Upper lobe of left lung (tissue), 6 donors: ENCODE data around the gene ZNF836. TPM values are rescaled to one million over a fixed set of nuclear protein-coding genes. Genes with fewer than 3 reads are reported as not detected.
A peak's percentile ranks its signal among the peaks of the same experiment; 100 is the strongest.

Experiments
- ATAC-seq, 2 donors: fragments of 200-7000 bp; cut with Tn5 transposase; one replicate each; pipeline ENCODE4 v1.9.1; 2022; ENCODE audit warnings: mild to moderate bottlenecking in 2 of 2, moderate library complexity in 2 of 2; ENCODE audit not compliant: low FRiP score in 2 of 2
- DNase-seq, 2 donors: peaks; one replicate each; pipeline ENCODE4 v3.0.0-alpha.2; 2019 to 2020
- H3K27ac ChIP-seq, 4 donors: fragments of 200-600 bp; sonication (generic); one replicate each; pipeline ENCODE4 v1.5.1; 2016 to 2019
- H3K27me3 ChIP-seq, 4 donors: fragments of 200-600 bp; sonication (generic); one replicate each; pipeline ENCODE4 v1.5.1; 2017 to 2019
- H3K36me3 ChIP-seq, 4 donors: fragments of 200-600 bp; sonication (generic); one replicate each; pipeline ENCODE4 v1.5.1; 2016 to 2019
- H3K4me1 ChIP-seq, 4 donors: fragments of 200-600 bp; sonication (generic); one replicate each; pipeline ENCODE4 v1.5.1; 2018 to 2019
- H3K4me3 ChIP-seq, 4 donors: fragments of 200-600 bp; sonication (generic); one replicate each; pipeline ENCODE4 v1.5.1; 2017 to 2019; ENCODE audit warnings: mild to moderate bottlenecking in 2 of 4, moderate library complexity in 1 of 4
- H3K9me3 ChIP-seq, 4 donors: fragments of 200-600 bp; sonication (generic); one replicate each; pipeline ENCODE4 v1.5.1; 2018 to 2019
- EP300 ChIP-seq, 4 donors: sonication (generic); formaldehyde crosslinking; IDR thresholded peaks; one replicate each; pipeline ENCODE4 v1.5.1; 2017; ENCODE audit warnings: antibody characterized with exemption in 4 of 4, control low read depth in 2 of 4
- POLR2A ChIP-seq, 4 donors: fragments of 450-650 bp; IDR thresholded peaks; one replicate each; pipeline ENCODE4 v1.5.1; 2016 to 2017; ENCODE audit warnings: antibody characterized with exemption in 4 of 4, mild to moderate bottlenecking in 2 of 4
- POLR2AphosphoS5 ChIP-seq, 2 donors: sonication (generic); formaldehyde crosslinking; IDR thresholded peaks; one replicate each; pipeline ENCODE4 v1.5.1; 2017; ENCODE audit warnings: antibody characterized with exemption in 2 of 2
- WGBS, 2 donors: methylation state at CpG; one replicate each; pipeline ENCODE4 v1.1.5; 2017 to 2018; 5-methylcytosine and 5-hydroxymethylcytosine counted together
- total RNA-seq, 6 donors: library from RNA; depleted of rRNA in 4 of 6; stranded (reverse); fragments of >200 nt in 4 of 6; gene quantifications; one replicate each; pipeline versions ENCODE4 v1.1.0 to v1.2.1, GENCODE V29; 2016 to 2021
- TF ChIP-seq, protein P1 (sequence below), 6 experiments: fragments of 450-650 bp in 4 of 6; fragments of 200-600 bp in 2 of 6; sonication (generic) in 2 of 6; IDR thresholded peaks; one replicate each; pipeline ENCODE4 v1.5.1; 2016 to 2019; ENCODE audit warnings: antibody characterized with exemption in 6 of 6
- donor health status: DM: no; HTN: no; CAD: no; lungs with moderate emphysema.
- donor health status: DM: no; HTN: yes; CAD: no; lungs with severe emphysema.

ZNF836 gene
- total RNA-seq, 6 donors from 2014 or later = 8.4 to 24.3 (median 14.7) TPM

DNA sequence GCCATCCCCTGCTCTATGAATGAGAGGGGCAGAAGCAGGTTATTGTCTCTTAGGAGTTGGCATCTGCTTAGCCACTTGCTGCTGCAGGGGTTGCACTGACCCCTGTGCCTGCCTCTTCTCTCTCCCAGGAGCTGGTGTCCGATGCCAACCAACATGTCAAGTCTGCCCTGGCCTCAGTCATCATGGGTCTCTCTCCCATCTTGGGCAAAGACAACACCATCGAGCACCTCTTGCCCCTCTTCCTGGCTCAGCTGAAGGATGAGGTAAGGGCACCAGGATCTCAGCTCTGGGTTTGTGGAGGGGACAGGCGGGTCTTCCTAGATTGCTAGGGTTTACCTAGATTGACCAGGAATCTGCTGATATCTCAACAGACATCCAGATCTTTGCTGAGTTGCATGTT lies 45.0 kb upstream of the ZNF836 start:
- H3K27me3 ChIP-seq = no peaks in the 10 kb centered on the region
- H3K36me3 ChIP-seq = peaks cover 89 to 100% (median 100%) of the 10 kb centered on the region in 4 donors
- no peak overlapping the region for H3K4me3 ChIP-seq
- no peak overlapping the region for H3K27ac ChIP-seq
- WGBS, 2 donors = 94 to 96% methylated on average over 2 to 3 of the region's 3 CpGs
- TF ChIP-seq POLR2AphosphoS5 (IDR thresholded peaks at IDR 0.05) = no peak
- no peak for TF ChIP-seq POLR2A (IDR thresholded peaks at IDR 0.05)
- TF ChIP-seq EP300 (IDR thresholded peaks at IDR 0.05) = no peak
- TF ChIP-seq, protein P1, sequence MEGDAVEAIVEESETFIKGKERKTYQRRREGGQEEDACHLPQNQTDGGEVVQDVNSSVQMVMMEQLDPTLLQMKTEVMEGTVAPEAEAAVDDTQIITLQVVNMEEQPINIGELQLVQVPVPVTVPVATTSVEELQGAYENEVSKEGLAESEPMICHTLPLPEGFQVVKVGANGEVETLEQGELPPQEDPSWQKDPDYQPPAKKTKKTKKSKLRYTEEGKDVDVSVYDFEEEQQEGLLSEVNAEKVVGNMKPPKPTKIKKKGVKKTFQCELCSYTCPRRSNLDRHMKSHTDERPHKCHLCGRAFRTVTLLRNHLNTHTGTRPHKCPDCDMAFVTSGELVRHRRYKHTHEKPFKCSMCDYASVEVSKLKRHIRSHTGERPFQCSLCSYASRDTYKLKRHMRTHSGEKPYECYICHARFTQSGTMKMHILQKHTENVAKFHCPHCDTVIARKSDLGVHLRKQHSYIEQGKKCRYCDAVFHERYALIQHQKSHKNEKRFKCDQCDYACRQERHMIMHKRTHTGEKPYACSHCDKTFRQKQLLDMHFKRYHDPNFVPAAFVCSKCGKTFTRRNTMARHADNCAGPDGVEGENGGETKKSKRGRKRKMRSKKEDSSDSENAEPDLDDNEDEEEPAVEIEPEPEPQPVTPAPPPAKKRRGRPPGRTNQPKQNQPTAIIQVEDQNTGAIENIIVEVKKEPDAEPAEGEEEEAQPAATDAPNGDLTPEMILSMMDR (IDR thresholded peaks at IDR 0.05) = no peak
- ATAC-seq (no peak), DNase-seq (no peak)
- H3K4me1 ChIP-seq = no peaks in the 10 kb centered on the region
- no peaks in the 10 kb centered on the region for H3K9me3 ChIP-seq

DNA sequence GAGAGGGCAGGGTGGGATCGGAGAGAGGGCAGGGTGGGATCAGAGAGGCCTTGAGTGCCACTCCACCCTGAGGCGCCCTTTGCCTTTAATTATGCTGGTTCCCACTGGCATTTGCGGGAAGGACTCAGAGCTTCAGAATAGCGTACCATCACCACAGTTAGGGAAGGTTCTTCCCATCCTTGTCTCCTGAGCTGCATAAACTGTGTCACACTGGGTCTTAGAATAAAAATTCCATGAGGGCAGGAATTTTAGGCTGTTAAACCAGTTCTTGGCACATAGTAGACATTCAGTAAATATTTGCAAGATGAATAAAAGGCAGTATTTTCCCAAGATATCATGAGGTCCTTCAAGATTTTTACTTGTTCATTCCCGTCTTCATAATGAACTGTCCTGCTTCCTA lies 42.8 kb upstream of the ZNF836 start:
- no peak overlapping the region for H3K4me3 ChIP-seq
- H3K27me3 ChIP-seq = no peaks in the 10 kb centered on the region
- no peak overlapping the region for H3K27ac ChIP-seq
- DNase-seq (no peak), ATAC-seq (no peak)
- peaks cover 74 to 100% (median 96%) of the 10 kb centered on the region in 4 donors for H3K36me3 ChIP-seq
- no peaks in the 10 kb centered on the region for H3K4me1 ChIP-seq
- TF ChIP-seq, protein P1 (IDR thresholded peaks at IDR 0.05) = no peak
- TF ChIP-seq POLR2A (IDR thresholded peaks at IDR 0.05) = no peak
- TF ChIP-seq EP300 (IDR thresholded peaks at IDR 0.05) = no peak
- no peak for TF ChIP-seq POLR2AphosphoS5 (IDR thresholded peaks at IDR 0.05)
- 91% methylated on average over 5 of the region's 5 CpGs for WGBS, 2 donors
- no peaks in the 10 kb centered on the region for H3K9me3 ChIP-seq

DNA sequence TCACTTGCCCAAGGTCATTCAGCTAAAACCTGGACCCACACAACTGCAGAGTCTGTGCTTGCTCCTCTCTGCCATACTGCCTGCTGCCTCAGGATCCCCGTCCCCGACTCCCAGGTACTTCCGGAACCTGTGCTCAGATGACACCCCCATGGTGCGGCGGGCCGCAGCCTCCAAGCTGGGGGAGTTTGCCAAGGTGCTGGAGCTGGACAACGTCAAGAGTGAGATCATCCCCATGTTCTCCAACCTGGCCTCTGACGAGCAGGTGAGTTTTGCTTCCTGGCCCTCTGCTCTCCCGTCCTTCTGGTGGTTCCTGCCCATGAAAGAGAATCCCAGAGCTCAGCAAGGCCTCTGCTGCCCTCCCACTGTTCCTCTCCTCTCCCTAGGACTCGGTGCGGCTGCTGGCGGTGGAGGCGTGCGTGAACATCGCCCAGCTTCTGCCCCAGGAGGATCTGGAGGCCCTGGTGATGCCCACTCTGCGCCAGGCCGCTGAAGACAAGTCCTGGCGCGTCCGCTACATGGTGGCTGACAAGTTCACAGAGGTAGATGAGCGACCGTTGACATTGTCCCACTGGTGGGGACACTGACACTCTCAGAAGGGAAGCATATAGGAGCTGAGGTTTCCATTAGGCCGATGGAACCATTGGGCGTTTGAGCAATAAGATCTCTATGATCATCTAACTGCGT lies 41.3 kb upstream of the ZNF836 start:
- DNase-seq (peak in 1 of 2 donors; percentile 66), ATAC-seq (no peak)
- 92 to 96% methylated on average over 13 to 25 of the region's 25 CpGs for WGBS, 2 donors
- H3K4me3 ChIP-seq = no peak overlapping the region
- H3K27me3 ChIP-seq = no peaks in the 10 kb centered on the region
- H3K36me3 ChIP-seq = peaks cover 61 to 100% (median 95%) of the 10 kb centered on the region in 4 donors
- H3K27ac ChIP-seq = no peak overlapping the region
- no peaks in the 10 kb centered on the region for H3K9me3 ChIP-seq
- TF ChIP-seq POLR2A (IDR thresholded peaks at IDR 0.05) (no peak), EP300 (IDR thresholded peaks at IDR 0.05) (no peak), POLR2AphosphoS5 (IDR thresholded peaks at IDR 0.05) (no peak)
- TF ChIP-seq, protein P1 (IDR thresholded peaks at IDR 0.05) = no peak
- no peaks in the 10 kb centered on the region for H3K4me1 ChIP-seq

DNA sequence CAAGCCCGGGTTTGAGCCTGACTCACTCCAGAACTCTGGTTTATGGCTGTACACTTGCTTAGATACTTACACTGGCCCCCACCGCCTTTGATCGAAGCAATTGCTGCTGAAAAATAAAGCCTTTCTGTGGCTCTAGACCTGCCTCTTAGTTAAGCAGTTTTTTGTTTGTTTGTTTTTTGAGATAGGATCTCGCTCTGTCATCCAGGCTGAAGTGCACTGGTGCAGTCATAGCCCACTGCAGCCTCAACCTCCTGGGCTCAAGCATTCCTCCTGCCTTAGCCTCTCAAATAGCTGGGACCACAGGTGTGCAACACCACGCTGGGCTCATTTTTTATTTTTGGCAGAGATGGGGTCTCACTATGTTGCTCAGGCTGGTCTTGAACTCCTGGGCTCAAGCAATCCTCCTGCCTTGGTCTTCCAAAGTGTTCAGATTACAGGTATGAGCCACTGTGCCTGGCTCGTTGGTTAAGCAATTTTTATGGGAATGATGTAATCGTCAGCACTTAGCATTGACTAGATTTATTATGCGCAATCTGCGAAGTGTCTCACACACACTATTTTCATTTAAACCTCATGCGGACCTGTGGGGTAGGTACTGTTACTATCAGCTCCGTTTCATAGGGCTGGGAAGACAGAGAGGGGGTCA lies 40.6 kb upstream of the ZNF836 start:
- Histone ChIP-seq H3K9me3 (no peaks in the 10 kb centered on the region), H3K4me3 (no peak overlapping the region), H3K4me1 (no peaks in the 10 kb centered on the region), H3K27ac (no peak overlapping the region), H3K36me3 (peaks cover 56 to 100% (median 94%) of the 10 kb centered on the region in 4 donors), H3K27me3 (no peaks in the 10 kb centered on the region)
- 83 to 91% methylated on average over 11 of the region's 11 CpGs for WGBS, 2 donors
- ATAC-seq (no peak), DNase-seq (no peak)
- TF ChIP-seq POLR2AphosphoS5 (IDR thresholded peaks at IDR 0.05) (no peak), EP300 (IDR thresholded peaks at IDR 0.05) (no peak)

DNA sequence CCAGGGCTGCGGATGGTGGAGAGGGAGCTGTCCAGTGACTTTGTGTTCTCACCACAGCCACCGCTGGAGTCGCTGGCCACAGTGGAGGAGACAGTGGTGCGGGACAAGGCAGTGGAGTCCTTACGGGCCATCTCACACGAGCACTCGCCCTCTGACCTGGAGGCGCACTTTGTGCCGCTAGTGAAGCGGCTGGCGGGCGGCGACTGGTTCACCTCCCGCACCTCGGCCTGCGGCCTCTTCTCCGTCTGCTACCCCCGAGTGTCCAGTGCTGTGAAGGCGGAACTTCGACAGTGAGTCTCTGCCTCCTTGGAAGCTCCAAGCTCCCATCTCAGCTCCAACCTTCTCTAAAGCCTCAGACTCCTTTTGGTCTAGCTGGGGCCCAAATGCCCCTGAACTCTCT lies 39.8 kb upstream of the ZNF836 start:
- no peaks in the 10 kb centered on the region for H3K4me1 ChIP-seq
- H3K4me3 ChIP-seq = no peak overlapping the region
- WGBS, 2 donors = 96 to 97% methylated on average over 14 to 20 of the region's 20 CpGs
- H3K9me3 ChIP-seq = no peaks in the 10 kb centered on the region
- H3K27ac ChIP-seq = no peak overlapping the region
- no peak for TF ChIP-seq POLR2AphosphoS5 (IDR thresholded peaks at IDR 0.05)
- TF ChIP-seq POLR2A (IDR thresholded peaks at IDR 0.05) = no peak
- TF ChIP-seq EP300 (IDR thresholded peaks at IDR 0.05) = no peak
- TF ChIP-seq, protein P1 (IDR thresholded peaks at IDR 0.05) = no peak
- ATAC-seq (no peak), DNase-seq (peak in 1 of 2 donors; percentile 69)
- H3K36me3 ChIP-seq = peaks cover 59 to 100% (median 93%) of the 10 kb centered on the region in 4 donors
- H3K27me3 ChIP-seq = no peaks in the 10 kb centered on the region
